ENCODE measurements around the gene FAHD1.
A peak's percentile ranks its signal among the peaks of the same experiment; 100 is the strongest.

FAHD1 gene

GRCh38 chr16:1826691-1827573 lies at the start of gene FAHD1, which contains the start of gene HAGH:
Gene FAHD1, plus strand, starts transcription at chr16:1827206. Its CDS starts 33 bp downstream, at chr16:1827239.
Gene HAGH, minus strand, starts transcription at chr16:1826825. Its CDS starts 38 bp downstream, at chr16:1826787.
- DNase-seq, result peak; percentile 98

GRCh38 chr16:1777375-1778199 lies 49.4 kb upstream of the FAHD1 start:
- DNase-seq, result peak; percentile 40

GRCh38 chr16:1778200-1779179 lies 48.5 kb upstream of the FAHD1 start:
- peak; percentile 42 for DNase-seq

- peak; percentile 41 for DNase-seq
Observed at GRCh38 chr16:1779234-1779701, 47.7 kb upstream of the FAHD1 start.

- no peak for DNase-seq
Observed at GRCh38 chr16:1779741-1780676, 47.0 kb upstream of the FAHD1 start.

GRCh38 chr16:1780677-1781072 lies 46.3 kb upstream of the FAHD1 start:
- DNase-seq, result no peak

- DNase-seq, result peak; percentile 38
Observed at GRCh38 chr16:1781254-1781653, 45.8 kb upstream of the FAHD1 start.

- DNase-seq, result no peak
Observed at GRCh38 chr16:1781758-1782407, 45.1 kb upstream of the FAHD1 start.

- peak; percentile 99 for DNase-seq
Observed at GRCh38 chr16:1782408-1783264, 44.4 kb upstream of the FAHD1 start, which contains the start of the genes NUBP2 and SPSB3. Gene NUBP2, plus strand, starts transcription at chr16:1782960. Its CDS starts 61 bp downstream, at chr16:1783021. Gene SPSB3, minus strand, starts transcription at chr16:1782571. Its CDS starts 1,088 bp downstream, at chr16:1781483.

GRCh38 chr16:1784977-1785845 lies 41.8 kb upstream of the FAHD1 start:
- DNase-seq, result peak; percentile 27

GRCh38 chr16:1785846-1786170 lies 41.2 kb upstream of the FAHD1 start:
- no peak for DNase-seq

- peak; percentile 23 for DNase-seq
Observed at GRCh38 chr16:1786242-1787055, 40.6 kb upstream of the FAHD1 start.

GRCh38 chr16:1787056-1787321 lies 40.0 kb upstream of the FAHD1 start:
- no peak for DNase-seq

GRCh38 chr16:1787322-1788094 lies 39.5 kb upstream of the FAHD1 start:
- DNase-seq, result peak; percentile 17

GRCh38 chr16:1788095-1788707 lies 38.8 kb upstream of the FAHD1 start:
- peak; percentile 34 for DNase-seq

- DNase-seq, result peak; percentile 41
Observed at GRCh38 chr16:1788708-1789100, 38.3 kb upstream of the FAHD1 start.
